Activated CD4-positive, alpha-beta T cell treated with anti-CD3 and anti-CD28 coated beads for 4 hours (primary cell): ENCODE data around the gene DIO3.
"Not testable (repeated sequence)": the region's sequence is repeated elsewhere in the genome, so short reads cannot be mapped to it uniquely, and the experiment has no call there.

Source experiments
- DNase-seq, 2 donors: peaks; one replicate each; pipeline ENCODE4 v3.0.0-alpha.2; 2020

Gene DIO3

GRCh38 chr14:101559624-101560533 is 1.4 kb upstream of the DIO3 start:
- DNase-seq: no peak

GRCh38 chr14:101560534-101561113 is 671 bp upstream of the DIO3 start:
- no peak for DNase-seq

- no peak for DNase-seq
Measured at GRCh38 chr14:101561897-101562490, 699 bp downstream of the DIO3 start.

DNA sequence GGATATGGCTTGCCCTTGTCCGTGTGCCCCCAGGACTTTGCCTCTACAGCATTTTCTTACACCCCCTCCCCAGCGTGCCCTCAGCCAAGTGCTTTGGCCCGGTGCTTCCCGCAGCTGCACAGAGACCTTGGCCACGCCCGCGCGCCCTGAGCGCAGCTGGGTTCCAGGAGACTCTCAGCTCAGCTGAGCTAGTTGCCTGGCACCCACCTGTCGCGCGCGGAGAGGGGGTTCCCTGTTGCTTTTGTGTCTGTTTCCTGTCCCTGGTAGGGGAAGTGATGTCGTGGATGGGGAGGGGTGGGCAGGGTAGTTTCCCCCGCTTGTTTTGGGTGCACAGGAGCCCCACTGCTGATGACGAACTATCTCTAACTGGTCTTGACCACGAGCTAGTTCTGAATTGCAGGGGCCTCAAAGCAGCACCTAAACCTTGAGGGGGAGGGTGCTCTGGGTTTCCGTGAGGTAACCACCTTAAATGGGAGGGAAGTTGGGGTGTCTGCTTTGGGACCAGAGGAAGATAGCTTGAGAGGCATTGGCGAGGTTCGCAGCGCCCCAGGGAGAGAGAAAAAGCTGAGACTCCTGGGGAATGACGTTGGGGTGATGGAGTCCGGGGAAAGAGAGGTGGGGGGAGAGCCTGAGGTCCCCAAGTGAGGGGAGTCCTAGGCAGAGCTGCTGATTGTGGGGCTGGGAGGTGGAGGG is 1.5 kb downstream of the DIO3 start:
- DNase-seq: no peak

GRCh38 chr14:101563352-101563653 is 2.0 kb downstream of the DIO3 start:
- no peak for DNase-seq

- no peak for DNase-seq
Measured at GRCh38 chr14:101563654-101564443, 2.6 kb downstream of the DIO3 start.

DNA sequence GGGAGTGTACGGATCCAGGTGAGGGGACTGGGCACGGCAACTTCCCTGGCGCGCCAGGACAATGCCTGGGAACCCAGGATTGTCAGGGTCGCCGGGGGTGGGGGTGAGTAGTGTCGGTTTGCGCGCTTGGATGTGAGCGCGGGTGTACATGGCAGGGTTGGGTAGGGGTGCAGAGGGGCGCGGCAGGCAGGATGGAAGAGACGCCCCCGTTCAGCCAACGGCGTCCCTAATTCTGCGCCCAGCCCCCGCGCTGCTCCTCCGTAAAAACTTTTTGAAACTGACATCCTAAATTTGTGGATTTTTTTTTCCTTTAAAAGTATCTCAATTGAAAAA is 3.1 kb downstream of the DIO3 start:
- no peak for DNase-seq

GRCh38 chr14:101564819-101565698 is 3.8 kb downstream of the DIO3 start:
- no peak for DNase-seq

- no peak for DNase-seq
Measured at GRCh38 chr14:101567252-101567651, 6.0 kb downstream of the DIO3 start.

- no peak for DNase-seq
Measured at GRCh38 chr14:101571004-101571403, 9.7 kb downstream of the DIO3 start.

GRCh38 chr14:101572526-101572925 is 11.2 kb downstream of the DIO3 start:
- DNase-seq: not testable (repeated sequence)

- no peak for DNase-seq
Measured at GRCh38 chr14:101573289-101573688, 12.0 kb downstream of the DIO3 start.

DNA sequence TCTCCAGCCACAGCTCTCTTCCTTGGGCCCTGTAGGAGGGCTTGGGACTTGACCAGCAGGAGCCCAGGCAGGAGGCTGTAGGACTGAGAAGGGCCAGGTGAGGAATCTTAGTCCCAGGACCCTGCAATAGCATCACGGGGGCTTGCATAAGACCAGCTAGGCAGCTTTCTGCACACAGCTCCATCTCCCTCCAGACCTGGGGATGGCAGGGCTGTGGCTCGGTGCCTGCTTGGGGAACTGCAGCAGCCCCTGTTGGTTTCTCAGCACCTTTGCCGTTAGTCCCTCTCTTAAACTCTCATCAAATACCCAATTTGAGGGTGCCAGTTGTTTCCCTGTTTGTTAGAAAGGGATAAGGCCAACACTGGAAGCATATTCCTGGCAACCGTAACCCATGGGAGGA is 14.3 kb downstream of the DIO3 start:
- no peak for DNase-seq

GRCh38 chr14:101577221-101577909 is 16.1 kb downstream of the DIO3 start:
- DNase-seq: no peak

GRCh38 chr14:101578489-101578888 is 17.2 kb downstream of the DIO3 start:
- no peak for DNase-seq

GRCh38 chr14:101579372-101580080 is 18.2 kb downstream of the DIO3 start:
- no peak for DNase-seq

GRCh38 chr14:101581806-101582205 is 20.5 kb downstream of the DIO3 start:
- no peak for DNase-seq

- DNase-seq: no peak
Measured at GRCh38 chr14:101582294-101582693, 21.0 kb downstream of the DIO3 start.

- no peak for DNase-seq
Measured at GRCh38 chr14:101583006-101583714, 21.9 kb downstream of the DIO3 start.

GRCh38 chr14:101583715-101584054 is 22.4 kb downstream of the DIO3 start:
- no peak for DNase-seq
